Kidney (tissue), 14 donors: ENCODE measurements around the gene GOLIM4. TPM values are rescaled to one million over a fixed set of nuclear protein-coding genes. Genes with fewer than 3 reads are reported as not detected.
"Not testable (repeated sequence)": the region's sequence is repeated elsewhere in the genome, so short reads cannot be mapped to it uniquely, and the experiment has no call there.

Source experiments
- DNase-seq, 5 donors: peaks; one replicate each; pipeline ENCODE4 v3.0.0-alpha.2; 2013 to 2020
- FAIRE-seq: peaks from 2 replicates; lab custom pipeline; 2012; peaks lifted over from hg19 to GRCh38; lab: Jason Lieb, UNC
- H3K27ac ChIP-seq, 2 donors: one replicate each; pipeline ENCODE4 v1.7.0; 2013; ENCODE audit warnings: low read depth in 2 of 2, low read length in 2 of 2, inconsistent platforms in 1 of 2
- H3K27me3 ChIP-seq: one replicate; pipeline ENCODE4 v1.7.1; 2013; ENCODE audit warnings: low read length, inconsistent platforms; ENCODE audit not compliant: control insufficient read depth, insufficient read depth
- H3K36me3 ChIP-seq, 3 donors: one replicate each; pipeline versions ENCODE4 v1.7.0 to v1.7.1; 2013; ENCODE audit warnings: low read length in 3 of 3, control low read depth in 1 of 3, inconsistent platforms in 1 of 3; ENCODE audit not compliant: insufficient read depth in 3 of 3, control insufficient read depth in 2 of 3
- H3K4me1 ChIP-seq, 3 donors: one replicate each; pipeline versions ENCODE4 v1.7.0 to v1.7.1; 2013; ENCODE audit warnings: low read length in 3 of 3, inconsistent platforms in 1 of 3, low read depth in 1 of 3; ENCODE audit not compliant: control insufficient read depth in 2 of 3, insufficient read depth in 2 of 3
- H3K4me3 ChIP-seq, 3 donors: one replicate each; pipeline versions ENCODE4 v1.7.0 to v1.8.1; 2013; ENCODE audit warnings: low read length in 3 of 3, control low read depth in 1 of 3, inconsistent platforms in 1 of 3
- H3K9ac ChIP-seq, 3 donors: one replicate each; pipeline versions ENCODE4 v1.7.0 to v1.7.1; 2013; ENCODE audit warnings: low read length in 3 of 3, control low read depth in 1 of 3, inconsistent platforms in 1 of 3
- H3K9me3 ChIP-seq, 3 donors: one replicate each; pipeline versions ENCODE4 v1.7.0 to v1.7.1; 2013; ENCODE audit warnings: low read length in 3 of 3, control low read depth in 1 of 3, inconsistent platforms in 1 of 3; ENCODE audit not compliant: control insufficient read depth in 2 of 3, insufficient read depth in 1 of 3
- CTCF ChIP-seq: IDR thresholded peaks from 3 replicates; pipeline ENCODE4 v1.5.1; 2012; ENCODE audit warnings: mild to moderate bottlenecking, moderate library complexity, borderline replicate concordance; ENCODE audit not compliant: insufficient read depth; ENCODE audit errors: extremely low read depth
- intact Hi-C: fragments of 100-400 bp; cut with DNase I; formaldehyde crosslinking; loops from one replicate; pipeline ENCODE4 v1.11.1; 2022
- polyA plus RNA-seq: library from polyadenylated mRNA; stranded (reverse); fragments of 350-450 nt; fragmentation: Illumina TruSeq; extraction: RNeasy Lipid Tissue Mini Kit (QIAGEN cat#74804); gene quantifications from one replicate; pipeline ENCODE4 v1.2.3, GENCODE V29; 2014; ENCODE audit warnings: low read depth, low replicate concordance; ENCODE audit not compliant: insufficient read depth
- total RNA-seq: library from RNA; stranded (reverse); fragmentation: NEBNext Ultra II Directional; extraction: Animal tissue kit (Norgen Biotek cat#: 25700); gene quantifications from one replicate; pipeline ENCODE4 v1.2.1, GENCODE V29; 2021
- donor health status: control.
- donor health status: control.
- donor health status: control.
- donor health status: control.
- donor health status: control.
- donor health status: DM: yes; HTN: yes; CAD: no.
- donor health status: Normal renal cell carcinoma (clear cell type).

Gene GOLIM4
- total and polyA plus RNA-seq, 2 donors from 2014 or later, result 15.5 to 29.9 TPM

GRCh38 chr3:168021737-168022450, 73.8 kb downstream of the GOLIM4 start:
- TF ChIP-seq CTCF, result no peak
- H3K36me3 ChIP-seq, result peaks cover 3 to 42% (median 24%) of the 10 kb centered on the region in 3 donors
- no peaks in the 10 kb centered on the region for H3K4me1 ChIP-seq
- no peaks in the 10 kb centered on the region for H3K27me3 ChIP-seq
- DNase-seq (no peak), FAIRE-seq (no peak)
- H3K9me3 ChIP-seq, result no peaks in the 10 kb centered on the region
- intact Hi-C loops, result no loop called here
- no peak overlapping the region for H3K9ac ChIP-seq
- no peak overlapping the region for H3K27ac ChIP-seq
- no peak overlapping the region for H3K4me3 ChIP-seq

GRCh38 chr3:168011280-168011679, 84.4 kb downstream of the GOLIM4 start:
- H3K27ac ChIP-seq, DNase-seq, FAIRE-seq, H3K4me3 ChIP-seq, H3K4me1 ChIP-seq, H3K9ac ChIP-seq, H3K27me3 ChIP-seq, H3K9me3 ChIP-seq, intact Hi-C loops, H3K36me3 ChIP-seq: not testable (repeated sequence)

GRCh38 chr3:168006584-168006983, 89.1 kb downstream of the GOLIM4 start:
- Histone ChIP-seq H3K4me1 (no peaks in the 10 kb centered on the region), H3K4me3 (no peak overlapping the region), H3K9ac (no peak overlapping the region), H3K9me3 (no peaks in the 10 kb centered on the region), H3K27ac (no peak overlapping the region), H3K36me3 (peaks cover 0 to 8% (median 0%) of the 10 kb centered on the region in 3 donors), H3K27me3 (no peaks in the 10 kb centered on the region)
- FAIRE-seq, result no peak
- TF ChIP-seq CTCF, result no peak
- no peak for DNase-seq
- intact Hi-C loops, result no loop called here

GRCh38 chr3:168003911-168004310, 91.8 kb downstream of the GOLIM4 start:
- H3K27me3 ChIP-seq, result no peaks in the 10 kb centered on the region
- FAIRE-seq, result no peak
- intact Hi-C loops, result no loop called here
- no peak overlapping the region for H3K4me3 ChIP-seq
- H3K36me3 ChIP-seq, result no peaks in the 10 kb centered on the region
- TF ChIP-seq CTCF, result no peak
- no peaks in the 10 kb centered on the region for H3K9me3 ChIP-seq
- no peaks in the 10 kb centered on the region for H3K4me1 ChIP-seq
- DNase-seq, result no peak
- H3K9ac ChIP-seq, result no peak overlapping the region
- H3K27ac ChIP-seq, result no peak overlapping the region
